HepG2 (cell line): ENCODE results near the gene GJD3. TPM values are rescaled to one million over a fixed set of nuclear protein-coding genes. Genes with fewer than 3 reads are reported as not detected.
A peak's percentile ranks its signal among the peaks of the same experiment; 100 is the strongest.

Source experiments
- ATAC-seq: fragments of 200-7000 bp; cut with Tn5 transposase; 3 replicates; pipeline ENCODE4 v1.9.1; 2020; ENCODE audit warnings: mild to moderate bottlenecking, moderate library complexity
- BruUV-seq: library from RNA; stranded (reverse); fragments of 400-500 nt; replicated peaks from 2 replicates; lab custom pipeline; 2021; lab: Mats Ljungman, UMichigan
- CTCF ChIA-PET: fragments of 300-600 bp; formaldehyde crosslinking; extraction: SDS; loops from one replicate; lab custom pipeline; 2021; ENCODE audit warnings: low total read pairs, inconsistent platforms, low intra/inter-chr PET ratio; lab: Yijun Ruan, JAX
- POLR2A ChIA-PET: fragments of 350-600 bp; sonication (Branson Sonifier 250); formaldehyde crosslinking; loops from one replicate; lab custom pipeline; 2020; ENCODE audit warnings: antibody characterized with exemption, inconsistent platforms; lab: Yijun Ruan, JAX
- DNase-seq: peaks from one replicate; pipeline ENCODE4 v3.0.0-alpha.2; 2015; ENCODE audit warnings: low spot score
- FAIRE-seq: peaks from 3 replicates; lab custom pipeline; 2011; peaks lifted over from hg19 to GRCh38; lab: Jason Lieb, UNC
- H2AFZ ChIP-seq: one replicate; pipeline ENCODE4 v1.6.1; 2011; ENCODE audit warnings: low read length, inconsistent platforms
- H3K27ac ChIP-seq: fragments of 300-600 bp; 3 replicates; pipeline ENCODE4 v1.8.0; 2011; ENCODE audit warnings: mixed run types, mild to moderate bottlenecking, mixed read lengths, low read length, inconsistent platforms; ENCODE audit not compliant: insufficient read depth; ENCODE audit errors: extremely low read length
- H3K27me3 ChIP-seq, 2 experiments: fragments of 200-600 bp in 1 of 2; 2 replicates in 1 of 2; 3 replicates in 1 of 2; pipeline versions ENCODE4 v1.6.0 to v1.8.0; 2011; ENCODE audit warnings: low read length in 2 of 2, mild to moderate bottlenecking in 2 of 2, moderate library complexity in 2 of 2, inconsistent platforms in 1 of 2; ENCODE audit not compliant: insufficient read depth in 2 of 2, control insufficient read depth in 1 of 2
- H3K36me3 ChIP-seq, 2 experiments: fragments of 200-600 bp in 1 of 2; replicated peaks in 1 of 2; 2 replicates in 1 of 2; 3 replicates in 1 of 2; pipeline versions ENCODE4 v1.5.1 to v1.8.0; 2011; ENCODE audit warnings: low read length in 2 of 2, inconsistent platforms in 1 of 2; ENCODE audit not compliant: insufficient read depth in 2 of 2, control insufficient read depth in 1 of 2
- H3K4me1 ChIP-seq: 2 replicates; pipeline ENCODE4 v1.5.1; 2012; ENCODE audit warnings: low read length, inconsistent platforms; ENCODE audit not compliant: insufficient read depth
- H3K4me2 ChIP-seq: 2 replicates; pipeline ENCODE4 v1.6.0; 2011; ENCODE audit warnings: low read depth, low read length, inconsistent platforms
- H3K4me3 ChIP-seq, 3 experiments: fragments of 200-600 bp in 1 of 3; sonication (generic), shearing (Covaris generic) in 1 of 3; replicated peaks in 1 of 3; 2 replicates each; pipeline ENCODE4 v1.5.1; 2011 to 2016; ENCODE audit warnings: low read length in 3 of 3, inconsistent platforms in 2 of 3, low read depth in 2 of 3, mild to moderate bottlenecking in 2 of 3, control low read depth in 1 of 3, mixed read lengths in 1 of 3; ENCODE audit not compliant: insufficient read depth in 1 of 3
- H3K79me2 ChIP-seq: one replicate; pipeline ENCODE4 v1.6.1; 2011; ENCODE audit warnings: low read length, inconsistent platforms; ENCODE audit not compliant: insufficient read depth
- H3K9ac ChIP-seq: 2 replicates; pipeline ENCODE4 v1.6.0; 2011; ENCODE audit warnings: mild to moderate bottlenecking, low read depth, low read length, inconsistent platforms; ENCODE audit not compliant: insufficient read depth
- H3K9me3 ChIP-seq: 2 replicates; pipeline ENCODE4 v1.5.1; 2012; ENCODE audit warnings: mild to moderate bottlenecking, low read length
- H4K20me1 ChIP-seq: 2 replicates; pipeline ENCODE4 v1.6.0; 2011; ENCODE audit warnings: inconsistent platforms, mild to moderate bottlenecking, low read length, moderate library complexity; ENCODE audit not compliant: insufficient read depth
- HES4 ChIP-seq: sonication (generic); formaldehyde crosslinking; IDR thresholded peaks from 2 replicates; pipeline ENCODE4 v1.9.0; 2021; ENCODE audit warnings: mild to moderate bottlenecking, missing genetic modification reagents, borderline replicate concordance
- IKZF1 ChIP-seq: fragments of 450-650 bp; IDR thresholded peaks from 2 replicates; pipeline ENCODE4 v1.7.1; 2016
- IRX3 ChIP-seq: sonication (generic); formaldehyde crosslinking; IDR thresholded peaks from 2 replicates; pipeline ENCODE4 v1.8.1; 2023; ENCODE audit warnings: mild to moderate bottlenecking, low read depth, missing genetic modification reagents, borderline replicate concordance
- KLF12 ChIP-seq: sonication (generic); formaldehyde crosslinking; IDR thresholded peaks from 2 replicates; pipeline ENCODE4 v1.4.0; 2020; ENCODE audit warnings: missing genetic modification reagents, borderline replicate concordance
- POGK ChIP-seq: sonication (generic); formaldehyde crosslinking; conservative IDR thresholded peaks from 2 replicates; pipeline ENCODE4 v1.8.0; 2022; ENCODE audit warnings: mild to moderate bottlenecking, moderate library complexity, missing genetic modification reagents
- POLR2A ChIP-seq, 2 experiments: IDR thresholded peaks; 2 replicates each; pipeline ENCODE4 v1.6.1; 2011; ENCODE audit warnings: low read depth in 2 of 2, low read length in 2 of 2, mild to moderate bottlenecking in 1 of 2, moderate library complexity in 1 of 2; ENCODE audit not compliant: insufficient read depth in 1 of 2
- RFXANK ChIP-seq: IDR thresholded peaks from 2 replicates; pipeline ENCODE4 v1.6.1; 2016
- RNF2 ChIP-seq: fragments of 450-650 bp; conservative IDR thresholded peaks from 2 replicates; pipeline ENCODE4 v1.6.1; 2016; ENCODE audit warnings: low read depth
- SOX6 ChIP-seq, 2 experiments: fragments of 450-650 bp in 1 of 2; sonication (generic) in 1 of 2; formaldehyde crosslinking in 1 of 2; IDR thresholded peaks; 2 replicates each; pipeline versions ENCODE4 v1.4.0 to v1.6.1; 2017 to 2020; ENCODE audit warnings: antibody characterized with exemption in 1 of 2, mild to moderate bottlenecking in 1 of 2, missing genetic modification reagents in 1 of 2
- SP5 ChIP-seq: IDR thresholded peaks from 2 replicates; pipeline ENCODE4 v1.6.1; 2016; ENCODE audit warnings: low read depth, borderline replicate concordance
- TEAD2 ChIP-seq: sonication (generic); formaldehyde crosslinking; IDR thresholded peaks from 2 replicates; pipeline ENCODE4 v1.9.0; 2021; ENCODE audit warnings: missing genetic modification reagents
- TEAD3 ChIP-seq: optimal IDR thresholded peaks from 2 replicates; pipeline ENCODE3; 2016; ENCODE audit warnings: borderline replicate concordance
- ZNF160 ChIP-seq: sonication (generic); formaldehyde crosslinking; IDR thresholded peaks from 2 replicates; pipeline ENCODE4 v1.8.0; 2022; ENCODE audit warnings: mild to moderate bottlenecking, inconsistent platforms, missing genetic modification reagents
- ZNF761 ChIP-seq: sonication (generic); formaldehyde crosslinking; conservative IDR thresholded peaks from 2 replicates; pipeline ENCODE4 v1.4.0; 2020; ENCODE audit warnings: mild to moderate bottlenecking, missing genetic modification reagents
- ZUFSP ChIP-seq: sonication (generic); formaldehyde crosslinking; IDR thresholded peaks from 2 replicates; pipeline ENCODE4 v1.9.0; 2021; ENCODE audit warnings: missing genetic modification reagents, mild to moderate bottlenecking, borderline replicate concordance
- WGBS: methylation state at CpG from one replicate; pipeline ENCODE4 v1.1.6; 2017; ENCODE audit warnings: low lambda C conversion rate; 5-methylcytosine and 5-hydroxymethylcytosine counted together
- in situ Hi-C: cut with HindIII; loops from 2 replicates; pipeline ENCODE4 v1.10.0; 2017; ENCODE audit warnings: low pct_unique_long_range_greater_than_20kb; ENCODE audit not compliant: extremely low pct_ligation_motif_present
- intact Hi-C: fragments of 100-400 bp; cut with micrococcal nuclease; formaldehyde crosslinking; loops from one replicate; pipeline ENCODE4 v1.10.0; 2022; ENCODE audit not compliant: unreplicated experiment
- polyA plus RNA-seq, 8 experiments: library from polyadenylated mRNA; depleted of rRNA in 3 of 8; stranded (reverse) in 7 of 8; unstranded in 1 of 8; fragments of >200 nt; fragmentation: Illumina TruSeq in 4 of 8; extraction: Trizol in 4 of 8; gene quantifications; 2 replicates each; pipeline versions ENCODE4 v1.2.1 to v1.2.3, GENCODE V29; 2011 to 2016; ENCODE audit warnings: low read depth in 4 of 8, missing spikeins in 1 of 8, mixed read lengths in 1 of 8; ENCODE audit not compliant: insufficient read depth in 1 of 8
- total RNA-seq, 5 experiments: library from RNA; depleted of rRNA; stranded (reverse); fragments of >200 nt; fragmentation: Illumina TruSeq; extraction: Trizol; gene quantifications; 2 replicates each; pipeline ENCODE4 v1.2.3, GENCODE V29; 2016; ENCODE audit warnings: low read depth in 1 of 5
- TF ChIP-seq, protein P1 (sequence below): sonication (generic); formaldehyde crosslinking; IDR thresholded peaks from 2 replicates; pipeline ENCODE4 v1.4.0; 2020; ENCODE audit warnings: mild to moderate bottlenecking, missing genetic modification reagents

GJD3 gene
- total and polyA plus RNA-seq, 2 of the 13 experiments (the other 11 are each of a cell fraction or from before 2014, with no cell fraction given) = not detected

DNA sequence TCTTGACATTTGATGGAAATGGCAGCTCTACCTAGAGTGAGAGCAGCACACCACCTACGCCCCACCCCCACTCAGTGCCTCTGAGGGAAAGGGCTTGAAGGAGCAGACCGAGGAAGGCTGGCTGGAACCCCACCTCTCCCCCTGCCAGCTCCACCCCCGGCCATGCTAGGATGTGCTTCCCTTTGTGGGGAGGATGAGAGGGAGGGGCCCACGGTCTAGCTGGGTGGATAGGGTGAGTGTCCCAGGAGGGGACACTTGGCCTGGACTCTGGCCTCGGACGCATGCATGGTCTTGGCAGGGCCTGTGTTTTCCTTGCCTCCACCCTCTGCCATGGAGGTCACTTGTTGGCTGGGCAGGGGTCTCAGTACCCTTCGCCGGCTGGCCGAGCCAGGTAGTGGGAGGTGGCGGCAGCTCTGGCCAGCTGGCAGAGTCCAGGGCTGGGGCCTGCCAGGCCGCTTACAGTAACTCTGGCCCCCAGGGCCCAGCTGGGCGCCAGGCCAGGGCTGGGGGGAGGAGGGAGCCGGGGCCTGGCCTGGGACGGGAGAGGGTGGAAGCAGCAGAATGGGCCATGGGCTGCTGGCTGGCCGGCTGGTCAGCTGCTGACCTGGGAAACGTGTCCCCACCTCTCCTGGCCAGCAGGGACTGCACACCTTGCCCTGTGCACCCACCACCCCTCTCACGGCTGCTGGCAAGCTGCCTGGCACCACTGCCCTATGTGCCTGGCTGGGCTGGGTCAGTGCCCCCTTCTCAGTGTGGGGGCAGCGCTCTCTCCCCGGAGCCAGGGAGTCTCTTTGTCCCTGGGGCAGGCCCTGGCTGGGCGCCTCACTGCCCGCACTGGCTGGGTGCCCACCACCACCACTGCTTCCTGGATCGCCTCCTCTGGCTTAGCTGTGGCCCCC, 32.5 kb downstream of the GJD3 start:
- BruUV-seq = no TSS peak
- ChIA-PET POLR2A (interaction anchor here (0.7 to 2.0 kb wide), 11 partner anchors 9 to 24 kb away, joined by 3 to 8 read pairs (median 4); no protein-coding TSS in a partner anchor), CTCF (no interaction called here)
- in situ Hi-C loops = no loop called here
- WGBS = 66% methylated on average over 8 of the region's 22 CpGs
- peaks cover 7% of the 10 kb centered on the region for H4K20me1 ChIP-seq
- H3K4me1 ChIP-seq = peaks cover 77% of the 10 kb centered on the region
- FAIRE-seq = no peak
- 0 out of 2 replicates have a peak overlapping the region, but pooled peaks have one; percentile 0 for H3K4me2 ChIP-seq
- H3K36me3 ChIP-seq = peaks cover 0 to 7% of the 10 kb centered on the region in 2 experiments; a peak in 2 of 5 replicates
- H2AFZ ChIP-seq = no peak overlapping the region
- H3K79me2 ChIP-seq = peaks cover 16% of the 10 kb centered on the region
- intact Hi-C loops = no loop called here
- ATAC-seq = peak; percentile 23
- no peak overlapping the region for H3K4me3 ChIP-seq
- no peak for DNase-seq
- H3K27ac ChIP-seq = peak overlapping the region; percentile 26
- no peaks in the 10 kb centered on the region for H3K27me3 ChIP-seq
- H3K9ac ChIP-seq = no peak overlapping the region
- no peaks in the 10 kb centered on the region for H3K9me3 ChIP-seq
- TF ChIP-seq SP5 (CRISPR knock-in tag) (no peak), HES4 (CRISPR knock-in tag) (no peak), KLF12 (CRISPR knock-in tag) (no peak), ZUFSP (CRISPR knock-in tag) (no peak), ZNF160 (CRISPR knock-in tag) (no peak), TEAD2 (CRISPR knock-in tag) (no peak), RNF2 (no peak), ZNF761 (CRISPR knock-in tag) (no peak), RFXANK (CRISPR knock-in tag) (no peak), IRX3 (CRISPR knock-in tag) (no peak), IKZF1 (no peak), POLR2A (IDR thresholded peaks at IDR 0.05; ENCODE audit: insufficient read depth in 1 of 2, low read depth in 2 of 2, low read length in 2 of 2) (no peak), POGK (CRISPR knock-in tag) (no peak), TEAD3 (peak; percentile 55), SOX6 (IDR thresholded peaks at IDR 0.05) (no peak), SOX6 (CRISPR knock-in tag; IDR thresholded peaks at IDR 0.05) (peak; percentile 41; the same call in 1 of the 2 replicates)
- TF ChIP-seq, protein P1, sequence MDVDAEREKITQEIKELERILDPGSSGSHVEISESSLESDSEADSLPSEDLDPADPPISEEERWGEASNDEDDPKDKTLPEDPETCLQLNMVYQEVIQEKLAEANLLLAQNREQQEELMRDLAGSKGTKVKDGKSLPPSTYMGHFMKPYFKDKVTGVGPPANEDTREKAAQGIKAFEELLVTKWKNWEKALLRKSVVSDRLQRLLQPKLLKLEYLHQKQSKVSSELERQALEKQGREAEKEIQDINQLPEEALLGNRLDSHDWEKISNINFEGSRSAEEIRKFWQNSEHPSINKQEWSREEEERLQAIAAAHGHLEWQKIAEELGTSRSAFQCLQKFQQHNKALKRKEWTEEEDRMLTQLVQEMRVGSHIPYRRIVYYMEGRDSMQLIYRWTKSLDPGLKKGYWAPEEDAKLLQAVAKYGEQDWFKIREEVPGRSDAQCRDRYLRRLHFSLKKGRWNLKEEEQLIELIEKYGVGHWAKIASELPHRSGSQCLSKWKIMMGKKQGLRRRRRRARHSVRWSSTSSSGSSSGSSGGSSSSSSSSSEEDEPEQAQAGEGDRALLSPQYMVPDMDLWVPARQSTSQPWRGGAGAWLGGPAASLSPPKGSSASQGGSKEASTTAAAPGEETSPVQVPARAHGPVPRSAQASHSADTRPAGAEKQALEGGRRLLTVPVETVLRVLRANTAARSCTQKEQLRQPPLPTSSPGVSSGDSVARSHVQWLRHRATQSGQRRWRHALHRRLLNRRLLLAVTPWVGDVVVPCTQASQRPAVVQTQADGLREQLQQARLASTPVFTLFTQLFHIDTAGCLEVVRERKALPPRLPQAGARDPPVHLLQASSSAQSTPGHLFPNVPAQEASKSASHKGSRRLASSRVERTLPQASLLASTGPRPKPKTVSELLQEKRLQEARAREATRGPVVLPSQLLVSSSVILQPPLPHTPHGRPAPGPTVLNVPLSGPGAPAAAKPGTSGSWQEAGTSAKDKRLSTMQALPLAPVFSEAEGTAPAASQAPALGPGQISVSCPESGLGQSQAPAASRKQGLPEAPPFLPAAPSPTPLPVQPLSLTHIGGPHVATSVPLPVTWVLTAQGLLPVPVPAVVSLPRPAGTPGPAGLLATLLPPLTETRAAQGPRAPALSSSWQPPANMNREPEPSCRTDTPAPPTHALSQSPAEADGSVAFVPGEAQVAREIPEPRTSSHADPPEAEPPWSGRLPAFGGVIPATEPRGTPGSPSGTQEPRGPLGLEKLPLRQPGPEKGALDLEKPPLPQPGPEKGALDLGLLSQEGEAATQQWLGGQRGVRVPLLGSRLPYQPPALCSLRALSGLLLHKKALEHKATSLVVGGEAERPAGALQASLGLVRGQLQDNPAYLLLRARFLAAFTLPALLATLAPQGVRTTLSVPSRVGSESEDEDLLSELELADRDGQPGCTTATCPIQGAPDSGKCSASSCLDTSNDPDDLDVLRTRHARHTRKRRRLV (CRISPR knock-in tag) = no peak
